ENCODE results near the gene CTNNA2.

GRCh38 chr2:79935046-79935732 is 422.3 kb downstream of the CTNNA2 start:
- TF ChIP-seq POLR2A (IDR thresholded peaks at IDR 0.05) (no peak), CTCF (IDR thresholded peaks at IDR 0.05) (no peak)
